OCI-LY3 (cell line): ENCODE measurements around the gene AKT1S1.

Source experiments
- CTCF ChIP-seq: fragments of 200-600, 300-600 bp; sonication (generic); IDR thresholded peaks from 2 replicates; pipeline ENCODE4 v1.5.1; 2014; ENCODE audit warnings: antibody characterized with exemption, low read length, low read depth
- EZH2phosphoT487 ChIP-seq: fragments of 200-600 bp; shearing (Covaris generic); IDR thresholded peaks from 2 replicates; pipeline ENCODE4 v1.6.1; 2018; ENCODE audit warnings: antibody characterized with exemption, mixed run types, low read depth

DNA sequence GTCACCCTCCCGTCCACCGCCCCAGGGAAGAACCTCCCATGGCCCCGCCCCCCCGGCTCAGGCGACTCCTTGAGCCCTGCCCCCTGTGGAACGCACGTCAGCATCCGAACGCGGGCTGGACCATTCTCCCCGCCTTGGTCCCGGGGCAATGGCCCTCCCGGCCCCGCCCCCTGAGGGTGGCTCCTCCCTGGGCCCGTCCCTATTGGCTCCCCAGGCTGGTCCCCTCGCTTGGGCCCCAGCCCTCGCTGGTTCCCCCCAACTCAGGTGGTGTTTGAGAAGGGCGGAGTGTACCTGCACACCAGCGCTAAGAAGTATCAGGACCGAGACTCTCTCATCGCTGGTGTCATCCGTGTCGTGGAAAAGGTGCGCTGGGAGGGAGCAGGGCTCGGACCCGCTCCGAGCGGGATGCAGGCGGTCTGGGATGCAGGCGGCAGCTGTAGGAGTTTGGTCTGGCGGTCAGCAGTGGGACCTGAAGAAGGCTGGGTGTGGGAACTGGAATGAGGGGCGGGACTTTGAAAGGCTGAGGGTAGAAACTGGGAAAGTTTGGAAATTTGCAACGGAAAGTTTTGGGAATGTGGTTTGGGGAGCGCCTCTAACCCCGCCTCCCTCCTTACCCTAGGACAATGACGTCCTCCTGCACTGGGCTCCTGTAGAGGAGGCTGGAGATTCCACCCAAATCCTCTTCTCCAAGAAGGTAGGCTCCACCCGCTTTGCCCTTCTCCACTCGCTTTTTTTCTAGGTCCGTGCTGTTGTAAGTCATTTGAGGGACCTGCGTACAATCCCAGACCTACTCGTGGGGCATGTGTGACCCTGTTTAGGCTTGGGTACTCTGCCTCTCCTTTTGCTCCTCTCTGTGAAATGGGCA, 956 bp upstream of the AKT1S1 start:
- TF ChIP-seq CTCF (no peak), EZH2phosphoT487 (no peak)
